Measurements from ENCODE around the gene XAB2. TPM values are rescaled to one million over a fixed set of nuclear protein-coding genes. Genes with fewer than 3 reads are reported as not detected.

Gene XAB2
- polyA plus RNA-seq, 1 donor from 2014 or later = 19.6 TPM

- no peaks in the 10 kb centered on the region for H3K9me3 ChIP-seq (ENCODE audit: low read length)
- no peak overlapping the region for H3K27ac ChIP-seq (ENCODE audit: low read length)
- no peaks in the 10 kb centered on the region for H3K9me2 ChIP-seq (ENCODE audit: insufficient read depth, low read length)
- no peak overlapping the region for H3K4me2 ChIP-seq (ENCODE audit: low read length)
- H3K27me3 ChIP-seq (ENCODE audit: insufficient read depth, low read depth, low read length) = peaks cover 20% of the 10 kb centered on the region
- no peaks in the 10 kb centered on the region for H3K79me2 ChIP-seq (replicated peaks; ENCODE audit: insufficient read depth, low read length)
- H3K36me3 ChIP-seq (ENCODE audit: insufficient read depth, low read length) = no peaks in the 10 kb centered on the region
- H3K4me3 ChIP-seq (ENCODE audit: low read length) = no peak overlapping the region
- TF ChIP-seq POLR2AphosphoS5 (IDR thresholded peaks at IDR 0.05) = no peak
- no peaks in the 10 kb centered on the region for H4K20me1 ChIP-seq (ENCODE audit: insufficient read depth)
- H2AFZ ChIP-seq (ENCODE audit: low read depth, low read length) = no peak overlapping the region
- H3K9ac ChIP-seq (ENCODE audit: low read length) = no peak overlapping the region
- no peaks in the 10 kb centered on the region for H3F3A ChIP-seq (ENCODE audit: insufficient read depth, low read length, poor library complexity, severe bottlenecking)
Measured at GRCh38 chr19:7639863-7640348, 10.6 kb upstream of the XAB2 start.

GRCh38 chr19:7638802-7639465 is 9.6 kb upstream of the XAB2 start:
- H3K79me2 ChIP-seq (replicated peaks; ENCODE audit: insufficient read depth, low read length) = no peaks in the 10 kb centered on the region
- H2AFZ ChIP-seq (ENCODE audit: low read depth, low read length) = no peak overlapping the region
- no peak overlapping the region for H3K9ac ChIP-seq (ENCODE audit: low read length)
- H3K36me3 ChIP-seq (ENCODE audit: insufficient read depth, low read length) = no peaks in the 10 kb centered on the region
- H3K4me3 ChIP-seq (ENCODE audit: low read length) = no peak overlapping the region
- no peak for TF ChIP-seq EZH2 (IDR thresholded peaks at IDR 0.05; ENCODE audit: borderline replicate concordance, insufficient read depth, low read length, poor library complexity, severe bottlenecking)
- TF ChIP-seq SMC3 (conservative IDR thresholded peaks at IDR 0.05; ENCODE audit: poor library complexity) = no peak
- no peak for TF ChIP-seq RAD21 (conservative IDR thresholded peaks at IDR 0.05)
- TF ChIP-seq POLR2AphosphoS5 (IDR thresholded peaks at IDR 0.05) = no peak
- TF ChIP-seq CTCF (IDR thresholded peaks at IDR 0.05; ENCODE audit: poor library complexity, severe bottlenecking) = no peak
- TF ChIP-seq MXI1 (conservative IDR thresholded peaks at IDR 0.05; ENCODE audit: poor library complexity, severe bottlenecking) = no peak
- no peak for TF ChIP-seq REST (IDR thresholded peaks at IDR 0.05; ENCODE audit: borderline replicate concordance)
- TF ChIP-seq EP300 (conservative IDR thresholded peaks at IDR 0.05; ENCODE audit: poor library complexity, severe bottlenecking) = no peak
- no peak for TF ChIP-seq TAF1 (IDR thresholded peaks at IDR 0.05; ENCODE audit: low read depth)
- no peak overlapping the region for H3K4me2 ChIP-seq (ENCODE audit: low read length)
- no peaks in the 10 kb centered on the region for H3F3A ChIP-seq (ENCODE audit: insufficient read depth, low read length, poor library complexity, severe bottlenecking)
- H3K9me2 ChIP-seq (ENCODE audit: insufficient read depth, low read length) = no peaks in the 10 kb centered on the region
- no peak overlapping the region for H3K27ac ChIP-seq (ENCODE audit: low read length)
- H4K20me1 ChIP-seq (ENCODE audit: insufficient read depth) = no peaks in the 10 kb centered on the region
- peaks cover 20% of the 10 kb centered on the region for H3K27me3 ChIP-seq (ENCODE audit: insufficient read depth, low read depth, low read length)
- H3K9me3 ChIP-seq (ENCODE audit: low read length) = no peaks in the 10 kb centered on the region

Data from neural cell (in vitro differentiated cells).